Skeletal muscle satellite cell (primary cell): ENCODE data around the gene IFIT3.

Source experiments
- H3K27me3 ChIP-seq: 2 replicates; pipeline ENCODE4 v1.7.0; 2013; ENCODE audit warnings: low read length; ENCODE audit not compliant: control insufficient read depth, insufficient read depth
- H3K36me3 ChIP-seq: 2 replicates; pipeline ENCODE4 v1.7.0; 2013; ENCODE audit warnings: mild to moderate bottlenecking, control low read depth, low read length; ENCODE audit not compliant: insufficient read depth
- H3K4me1 ChIP-seq: 2 replicates; pipeline ENCODE4 v1.7.0; 2013; ENCODE audit warnings: low read length; ENCODE audit not compliant: control insufficient read depth, insufficient read depth
- H3K4me2 ChIP-seq: 2 replicates; pipeline ENCODE4 v1.7.0; 2013; ENCODE audit warnings: mild to moderate bottlenecking, low read length
- H3K4me3 ChIP-seq: 2 replicates; pipeline ENCODE4 v1.7.0; 2013; ENCODE audit warnings: low read length
- H3K9ac ChIP-seq: 2 replicates; pipeline ENCODE4 v1.7.0; 2013; ENCODE audit warnings: mild to moderate bottlenecking, low read depth, low read length, moderate library complexity
- H3K9me3 ChIP-seq: replicated peaks from 2 replicates; pipeline ENCODE4 v1.7.0; 2013; ENCODE audit warnings: mild to moderate bottlenecking, control low read depth, low read length

Gene IFIT3

GRCh38 chr10:89368129-89368528 lies 40.3 kb downstream of the IFIT3 start:
- Histone ChIP-seq H3K36me3 (no peaks in the 10 kb centered on the region), H3K4me3 (no peak overlapping the region), H3K9me3 (no peaks in the 10 kb centered on the region), H3K27me3 (no peaks in the 10 kb centered on the region), H3K4me1 (peaks cover 8% of the 10 kb centered on the region), H3K4me2 (no peak overlapping the region), H3K9ac (no peak overlapping the region)

GRCh38 chr10:89369156-89370105 lies 41.6 kb downstream of the IFIT3 start:
- Histone ChIP-seq H3K4me2 (no peak overlapping the region), H3K27me3 (no peaks in the 10 kb centered on the region), H3K4me1 (peaks cover 21% of the 10 kb centered on the region), H3K4me3 (no peak overlapping the region), H3K9me3 (no peaks in the 10 kb centered on the region), H3K36me3 (no peaks in the 10 kb centered on the region), H3K9ac (no peak overlapping the region)

- H3K27me3 ChIP-seq = no peaks in the 10 kb centered on the region
- H3K9ac ChIP-seq = no peak overlapping the region
- no peaks in the 10 kb centered on the region for H3K36me3 ChIP-seq
- no peak overlapping the region for H3K4me3 ChIP-seq
- no peak overlapping the region for H3K4me2 ChIP-seq
- H3K9me3 ChIP-seq = no peaks in the 10 kb centered on the region
- peaks cover 27% of the 10 kb centered on the region for H3K4me1 ChIP-seq
Observed at GRCh38 chr10:89371079-89371478, 43.3 kb downstream of the IFIT3 start.

GRCh38 chr10:89371987-89372386 lies 44.2 kb downstream of the IFIT3 start:
- Histone ChIP-seq H3K36me3 (no peaks in the 10 kb centered on the region), H3K4me2 (no peak overlapping the region), H3K4me1 (peaks cover 27% of the 10 kb centered on the region), H3K9me3 (no peaks in the 10 kb centered on the region), H3K27me3 (no peaks in the 10 kb centered on the region), H3K4me3 (no peak overlapping the region), H3K9ac (no peak overlapping the region)

GRCh38 chr10:89373916-89374711 lies 46.3 kb downstream of the IFIT3 start:
- H3K4me2 ChIP-seq = peak overlapping the region; percentile 49

GRCh38 chr10:89374713-89375141 lies 46.9 kb downstream of the IFIT3 start:
- Histone ChIP-seq H3K9ac (peak overlapping the region; percentile 51), H3K9me3 (no peaks in the 10 kb centered on the region), H3K4me2 (peak overlapping the region; percentile 49), H3K4me3 (no peak overlapping the region), H3K27me3 (no peaks in the 10 kb centered on the region), H3K4me1 (peaks cover 19% of the 10 kb centered on the region), H3K36me3 (no peaks in the 10 kb centered on the region)

More at GRCh38 chr10:89373916-89374711, 46.3 kb downstream of the IFIT3 start:
- Histone ChIP-seq H3K9ac (peak overlapping the region; percentile 51), H3K9me3 (no peaks in the 10 kb centered on the region), H3K4me3 (no peak overlapping the region), H3K27me3 (no peaks in the 10 kb centered on the region), H3K36me3 (no peaks in the 10 kb centered on the region), H3K4me1 (peaks cover 22% of the 10 kb centered on the region)

- Histone ChIP-seq H3K27me3 (no peaks in the 10 kb centered on the region), H3K9me3 (no peaks in the 10 kb centered on the region), H3K4me3 (no peak within 1 kb of the TSS), H3K36me3 (no peaks in the 10 kb centered on the region), H3K4me1 (peaks cover 19% of the 10 kb centered on the region), H3K9ac (no peak within 1 kb of the TSS), H3K4me2 (no peak within 1 kb of the TSS)
Observed at GRCh38 chr10:89377705-89378637, 50.2 kb downstream of the IFIT3 start, which contains the start of gene IFIT1B. IFIT1B (plus strand) TSS chr10:89378056; CDS start chr10:89378136, 80 bp downstream.

- Histone ChIP-seq H3K9me3 (no peaks in the 10 kb centered on the region), H3K4me2 (no peak overlapping the region), H3K36me3 (no peaks in the 10 kb centered on the region), H3K9ac (no peak overlapping the region), H3K27me3 (no peaks in the 10 kb centered on the region), H3K4me3 (no peak overlapping the region), H3K4me1 (peaks cover 10% of the 10 kb centered on the region)
Observed at GRCh38 chr10:89379103-89379502, 51.3 kb downstream of the IFIT3 start.

GRCh38 chr10:89382757-89383156 lies 55.0 kb downstream of the IFIT3 start:
- Histone ChIP-seq H3K4me1 (no peaks in the 10 kb centered on the region), H3K27me3 (no peaks in the 10 kb centered on the region), H3K4me3 (no peak overlapping the region), H3K9ac (no peak overlapping the region), H3K9me3 (no peaks in the 10 kb centered on the region), H3K4me2 (no peak overlapping the region), H3K36me3 (no peaks in the 10 kb centered on the region)

- Histone ChIP-seq H3K9ac (no peak overlapping the region), H3K4me1 (no peaks in the 10 kb centered on the region), H3K36me3 (no peaks in the 10 kb centered on the region), H3K27me3 (no peaks in the 10 kb centered on the region), H3K4me3 (no peak overlapping the region), H3K9me3 (no peaks in the 10 kb centered on the region), H3K4me2 (no peak overlapping the region)
Observed at GRCh38 chr10:89384474-89385340, 56.9 kb downstream of the IFIT3 start.
